GM21515 (cell line): ENCODE results near the gene BICD2.

Experiments used
- ATAC-seq: cut with Tn5 transposase; IDR thresholded peaks from one replicate; pipeline ENCODE4 v1.9.1; 2021; ENCODE audit not compliant: unreplicated experiment

Gene BICD2

GRCh38 chr9:92748233-92748497, 16.5 kb downstream of the BICD2 start:
- no peak for ATAC-seq

DNA sequence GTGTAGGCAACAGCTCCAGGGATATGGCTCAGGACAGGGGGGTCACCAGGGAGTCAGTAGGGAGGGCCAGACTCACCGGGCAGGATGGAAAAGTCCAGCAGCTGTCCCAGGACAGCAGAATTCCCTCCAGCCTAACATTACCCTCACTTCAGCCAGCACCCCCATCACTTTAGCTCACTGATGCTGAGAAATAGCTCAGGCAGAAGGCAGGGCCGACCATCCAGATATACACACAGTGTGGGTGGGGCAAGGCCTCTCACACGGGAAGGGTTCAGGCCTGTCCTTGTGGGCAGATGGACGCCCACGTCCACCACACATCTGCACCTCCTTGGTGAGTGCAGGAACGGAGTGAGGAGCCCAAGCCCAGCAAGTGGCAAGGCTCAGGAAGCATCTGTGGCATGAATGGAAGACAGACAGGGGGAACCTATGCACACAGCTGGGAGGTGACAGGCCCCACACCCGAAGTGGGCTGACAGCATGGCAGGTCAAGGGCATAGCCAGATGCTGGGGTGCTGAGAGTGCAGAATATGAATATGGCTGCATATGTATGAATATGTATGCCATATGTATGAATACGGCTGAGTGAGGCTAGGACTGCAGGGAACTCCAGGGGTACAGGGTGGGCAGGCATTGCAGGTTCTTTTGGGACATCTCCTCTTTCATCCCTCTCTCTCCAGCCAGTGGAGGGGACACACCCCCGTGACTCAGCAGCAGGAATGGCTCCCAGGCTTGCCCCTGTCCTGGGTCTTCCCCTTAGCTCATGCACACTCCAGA, 17.0 kb downstream of the BICD2 start:
- ATAC-seq = no peak

- no peak for ATAC-seq
Measured at GRCh38 chr9:92746567-92747458, 17.8 kb downstream of the BICD2 start.

DNA sequence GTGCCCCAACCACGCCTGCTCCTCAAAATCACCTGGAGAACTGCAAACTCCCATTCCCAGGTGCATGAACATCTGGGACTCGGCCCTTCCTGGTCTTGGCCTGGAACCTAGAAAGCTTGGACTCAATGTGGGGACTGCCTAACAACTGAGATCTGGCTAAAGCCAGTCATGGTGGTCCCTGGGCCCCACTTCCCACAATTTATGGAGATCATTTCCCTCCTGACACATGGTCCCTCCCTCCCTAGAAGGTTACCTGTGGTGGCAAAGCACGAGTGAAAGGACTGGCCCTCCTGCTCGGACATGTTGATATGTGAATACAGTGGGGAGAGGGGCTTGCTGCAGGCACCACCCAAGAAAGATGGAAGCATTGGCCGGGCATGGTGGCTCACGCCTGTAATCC, 18.8 kb downstream of the BICD2 start:
- no peak for ATAC-seq

- ATAC-seq = no peak
Measured at GRCh38 chr9:92745331-92745730, 19.3 kb downstream of the BICD2 start.

DNA sequence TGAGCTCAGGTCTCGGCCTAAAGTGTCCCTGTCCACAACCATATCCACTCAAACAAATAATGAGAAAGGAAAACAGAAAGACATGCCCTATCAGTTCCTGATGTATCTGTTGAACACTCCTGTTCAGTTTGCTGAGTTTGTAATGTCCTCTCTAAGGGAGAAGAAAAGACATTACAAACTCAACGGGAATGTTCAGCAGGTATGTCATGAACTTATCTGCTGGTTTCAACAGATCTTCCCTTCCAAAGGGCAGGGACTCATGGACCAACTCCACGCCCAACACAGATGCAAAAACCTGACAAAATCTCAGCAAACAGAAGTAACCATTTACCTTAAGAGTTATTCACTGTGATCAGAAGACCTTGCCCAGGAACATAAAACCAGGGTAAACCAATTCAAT, 23.7 kb downstream of the BICD2 start:
- peak; percentile 8 for ATAC-seq

- ATAC-seq = peak; percentile 60
Measured at GRCh38 chr9:92740446-92740961, 24.1 kb downstream of the BICD2 start.

DNA sequence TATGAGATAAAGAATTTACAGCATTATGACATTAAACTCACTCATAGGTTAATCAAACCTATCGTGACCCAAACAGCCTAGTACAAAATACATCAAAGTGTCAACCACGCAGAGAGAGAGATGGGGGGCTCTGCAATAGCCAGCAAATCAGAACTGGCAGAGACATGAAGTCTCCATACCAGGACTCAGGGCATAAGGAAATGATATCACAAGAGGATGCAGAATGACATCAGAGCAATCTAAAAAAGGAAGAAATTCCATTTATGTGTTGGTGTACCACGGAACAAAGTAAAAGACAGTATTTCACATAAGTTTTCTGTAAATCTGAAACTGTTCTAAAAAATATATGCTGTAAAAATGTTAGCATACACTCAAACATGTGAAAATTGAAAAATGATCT, 24.6 kb downstream of the BICD2 start:
- no peak for ATAC-seq

DNA sequence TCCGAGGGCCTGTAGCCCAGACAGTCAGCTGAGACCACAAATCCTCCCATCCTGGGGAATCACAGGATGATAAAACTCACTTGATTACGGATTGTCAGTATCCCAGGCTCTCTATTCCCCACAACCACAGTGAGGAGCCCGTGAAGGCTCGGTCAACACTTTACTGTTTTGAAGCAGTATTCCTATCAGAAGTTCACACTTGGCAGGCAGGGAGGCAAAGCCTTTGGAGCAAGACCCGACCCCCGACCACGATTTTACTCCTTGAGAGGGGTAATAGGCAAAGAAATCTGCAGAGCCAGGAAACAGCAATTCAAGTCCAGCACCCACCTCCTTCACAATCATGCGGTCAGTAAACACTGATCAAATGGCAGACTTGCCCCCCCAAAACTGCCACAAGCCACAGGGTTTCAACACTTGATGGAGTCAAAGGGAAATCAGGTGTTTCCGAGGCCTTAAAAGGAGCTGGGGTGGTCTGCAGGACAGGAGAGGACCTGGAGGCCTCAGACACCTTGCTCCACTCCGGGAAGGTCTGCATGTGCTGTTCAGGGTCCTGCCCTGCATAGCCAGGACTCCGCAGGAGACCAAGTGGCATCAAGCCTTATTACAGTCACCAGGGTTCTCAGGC, 25.2 kb downstream of the BICD2 start:
- ATAC-seq = no peak

GRCh38 chr9:92738661-92739081, 26.0 kb downstream of the BICD2 start:
- ATAC-seq = no peak

- no peak for ATAC-seq
Measured at GRCh38 chr9:92737611-92738299, 26.9 kb downstream of the BICD2 start.

- ATAC-seq = no peak
Measured at GRCh38 chr9:92737216-92737606, 27.4 kb downstream of the BICD2 start.

- ATAC-seq = no peak
Measured at GRCh38 chr9:92736563-92737215, 27.9 kb downstream of the BICD2 start.

DNA sequence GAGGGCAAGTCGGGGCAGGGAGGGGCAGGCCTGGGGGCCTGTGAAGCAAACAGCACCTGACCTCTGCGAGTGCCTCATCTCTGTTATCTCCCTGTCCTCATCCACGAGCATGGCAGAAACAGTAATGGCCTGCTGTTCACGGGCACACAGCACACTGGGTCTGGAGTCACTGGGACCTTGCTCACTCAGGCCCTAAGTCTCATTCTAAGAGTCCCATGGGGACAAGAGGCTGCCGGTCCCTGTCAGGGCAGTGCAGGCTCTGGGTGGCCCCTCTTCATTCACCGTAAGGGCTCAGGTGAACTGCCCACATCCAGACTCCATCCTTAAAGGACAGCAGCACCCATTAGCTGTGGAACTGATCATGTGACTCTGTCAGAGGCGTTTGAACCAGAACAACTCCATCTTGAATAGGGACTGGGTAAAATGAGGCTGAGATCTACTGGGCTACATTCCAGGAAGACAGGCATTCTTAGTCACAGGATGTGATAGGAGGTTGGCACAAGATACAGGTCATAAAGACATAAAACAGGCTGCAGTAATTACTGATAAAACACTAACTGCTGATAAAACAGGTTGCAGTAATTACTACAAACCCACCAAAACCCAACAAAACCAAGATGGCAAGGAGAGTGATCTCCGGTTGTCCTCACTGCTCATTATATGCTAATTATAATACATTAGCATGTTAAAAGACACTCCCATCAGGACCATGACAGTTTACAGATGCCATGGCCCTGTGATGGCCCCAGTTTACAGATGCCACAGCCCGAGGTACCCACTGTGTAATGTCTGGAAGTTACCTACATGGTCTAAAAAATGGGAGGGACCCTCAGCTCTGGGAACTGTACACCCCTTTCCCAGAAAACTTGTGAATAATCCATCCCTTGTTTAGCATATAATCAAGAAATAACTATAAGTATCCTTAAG, 28.7 kb downstream of the BICD2 start:
- no peak for ATAC-seq

DNA sequence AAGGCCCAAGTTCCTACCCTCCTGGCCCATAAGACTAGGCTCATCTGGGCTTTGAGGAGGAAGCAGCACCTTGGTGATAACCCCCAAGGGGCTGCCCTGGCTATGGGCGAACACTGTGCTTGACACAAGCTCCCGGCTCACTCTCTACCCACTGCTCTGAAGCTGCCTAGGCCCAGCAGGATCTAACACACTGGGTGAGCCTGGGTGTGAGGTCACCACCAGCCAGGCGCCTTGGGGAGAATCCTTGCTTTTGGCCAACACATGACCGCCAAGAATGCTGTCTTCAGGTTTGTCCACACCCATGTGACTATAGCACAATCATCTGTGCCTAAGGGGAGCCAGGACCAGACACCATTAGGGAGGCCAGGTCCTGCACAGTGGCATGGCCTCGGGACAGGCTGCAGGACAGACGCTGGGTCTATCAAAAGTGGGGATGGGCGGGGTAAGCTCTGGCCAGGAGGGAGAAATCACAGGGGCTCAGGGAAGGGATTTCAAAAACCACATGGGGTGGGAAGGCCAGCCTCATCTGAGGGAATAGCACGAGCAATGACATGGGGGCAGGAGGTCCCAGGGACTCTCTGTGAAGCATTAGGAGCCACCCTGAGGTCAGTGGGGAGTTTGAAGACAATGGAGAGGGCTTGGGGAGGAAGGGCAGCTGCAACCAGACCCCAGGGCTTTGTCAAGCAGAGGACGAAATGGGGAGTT, 29.6 kb downstream of the BICD2 start:
- ATAC-seq = no peak

GRCh38 chr9:92730897-92731296, 33.7 kb downstream of the BICD2 start:
- no peak for ATAC-seq

GRCh38 chr9:92729735-92730155, 34.9 kb downstream of the BICD2 start:
- ATAC-seq = no peak

DNA sequence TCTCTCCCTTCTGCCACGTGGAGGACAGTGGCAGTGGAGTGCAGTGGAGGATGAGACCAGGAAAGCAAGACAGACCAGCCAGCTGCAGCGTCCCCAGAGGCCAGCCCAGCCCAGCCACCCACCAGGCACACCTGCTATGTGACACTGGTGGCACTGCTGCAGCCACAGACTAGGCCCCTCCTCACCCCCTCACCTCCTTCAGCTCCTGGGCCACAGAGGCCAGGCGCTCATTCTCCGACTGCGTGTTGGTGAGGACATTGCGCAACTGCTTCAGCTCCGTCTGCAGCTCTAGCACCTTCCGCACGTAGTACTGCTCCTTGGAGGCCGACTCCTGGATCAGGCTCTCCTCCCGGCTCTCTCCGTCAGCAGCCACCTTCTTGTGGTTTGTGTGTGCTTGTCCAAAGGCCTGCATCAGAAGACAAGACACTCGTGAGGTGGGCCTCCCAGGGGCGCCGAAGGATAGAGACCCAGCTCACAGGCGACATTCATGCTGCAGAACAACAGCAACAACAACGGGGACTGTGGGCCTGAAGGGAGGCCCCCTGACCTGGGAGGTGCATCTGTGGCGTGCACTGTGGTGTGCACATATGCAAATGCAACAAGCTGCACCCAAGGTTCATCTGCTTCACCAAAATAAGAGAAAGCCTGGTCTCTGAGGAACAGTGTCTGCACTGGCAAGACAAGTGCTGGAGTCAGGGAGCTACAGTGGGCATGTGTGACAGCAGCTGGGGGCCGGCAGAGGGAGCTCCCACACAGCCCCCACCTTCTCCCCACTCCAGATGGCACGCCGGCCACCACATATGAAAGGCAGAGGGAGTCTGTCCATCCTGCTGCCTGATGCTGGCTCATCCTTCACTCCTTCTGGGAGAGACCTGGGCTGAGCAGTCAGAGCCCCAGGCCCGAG, 35.5 kb downstream of the BICD2 start:
- ATAC-seq = peak; percentile 93
